GM11168 (cell line): Measurements from ENCODE around the gene TMED8.
"Not testable (repeated sequence)": the region's sequence is repeated elsewhere in the genome, so short reads cannot be mapped to it uniquely, and the experiment has no call there.

Source experiments
- in situ Hi-C: fragments of 300-500 bp; cut with MboI; formaldehyde crosslinking; loops from one replicate; pipeline ENCODE4 v1.12.0; 2022; ENCODE audit warnings: low sequenced_read_pairs; ENCODE audit not compliant: unreplicated experiment

The TMED8 gene

DNA sequence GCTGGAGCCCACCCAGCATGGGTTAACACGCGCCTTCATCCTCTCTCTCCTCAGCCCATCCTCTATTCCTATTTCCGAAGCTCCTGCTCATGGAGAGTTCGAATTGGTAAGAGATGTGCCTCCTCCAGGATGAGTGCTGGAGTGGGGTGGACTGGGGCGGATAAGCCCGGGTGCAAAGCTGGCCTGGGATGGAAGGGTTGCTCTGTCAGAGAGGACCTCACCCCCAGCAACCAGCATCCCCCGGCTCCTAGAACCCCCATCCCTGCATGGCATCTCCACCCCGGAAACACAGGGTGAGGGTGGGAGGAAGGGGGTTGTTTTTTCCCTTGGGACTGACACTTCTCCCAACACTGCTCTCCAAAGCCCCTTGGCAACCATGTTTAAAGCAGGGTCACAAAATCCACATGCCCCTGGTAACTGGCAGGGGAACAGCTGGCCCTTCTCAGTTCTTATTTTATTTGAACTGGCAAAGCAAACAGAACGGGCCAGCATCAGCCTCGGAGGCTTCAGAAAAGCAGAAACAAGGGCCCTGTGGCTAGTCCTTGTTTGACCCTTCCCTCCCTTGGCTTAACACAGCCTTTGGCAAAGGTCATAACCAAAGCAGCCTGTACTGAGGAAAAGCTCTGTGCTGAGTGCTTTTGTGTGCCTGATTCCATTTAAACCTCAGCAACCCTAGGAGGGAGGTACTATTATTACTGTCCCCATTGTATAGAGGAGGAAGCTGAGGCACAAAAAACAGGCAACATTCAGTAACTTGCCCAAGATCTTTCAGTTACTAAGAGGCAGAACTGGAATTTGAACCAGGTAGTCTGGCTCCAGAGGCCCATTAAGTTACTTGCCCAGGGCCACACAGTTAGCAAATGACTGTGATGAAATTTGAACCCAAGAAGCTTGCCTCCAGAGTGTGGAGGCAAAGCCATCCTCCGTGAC, 51.8 kb downstream of the TMED8 start:
- in situ Hi-C loops: no loop called here

DNA sequence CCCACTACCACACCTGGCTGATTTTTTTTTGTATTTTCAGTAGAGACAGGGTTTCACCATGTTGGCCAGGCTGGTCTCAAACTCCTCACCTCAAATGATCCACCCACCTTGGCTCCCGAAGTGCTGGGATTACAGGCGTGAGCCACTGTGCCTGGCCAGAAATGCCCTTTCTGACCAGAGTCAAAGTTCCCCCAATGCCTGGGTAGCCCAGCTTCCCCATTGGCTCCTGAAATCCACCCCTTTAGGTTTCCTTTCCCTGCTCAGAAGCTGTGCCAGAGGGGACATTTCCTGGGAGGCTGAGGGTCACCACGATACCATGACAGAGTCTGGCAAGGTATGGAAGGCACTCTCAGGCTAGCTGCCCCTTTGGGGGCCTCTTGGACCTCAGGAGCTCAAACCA, 52.6 kb downstream of the TMED8 start:
- in situ Hi-C loops: no loop called here

DNA sequence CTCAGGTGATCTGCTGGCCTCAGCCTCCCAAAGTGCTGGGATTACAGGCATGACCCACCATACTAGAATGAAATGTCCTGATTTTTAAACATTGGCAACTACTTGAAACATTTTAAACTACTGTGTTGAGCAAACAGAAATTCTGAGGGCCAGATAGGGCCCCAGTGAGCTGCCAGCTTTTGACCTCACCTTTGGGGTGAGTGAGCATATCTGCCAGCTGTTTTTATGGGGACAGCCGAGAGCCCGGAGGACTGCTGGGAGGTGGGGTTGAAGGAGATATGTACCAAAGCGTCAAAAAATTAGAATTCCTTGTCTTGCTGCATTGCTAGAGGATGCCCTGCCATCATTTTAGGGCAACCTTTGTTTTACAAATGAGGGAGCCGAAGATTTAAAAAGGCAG, 53.3 kb downstream of the TMED8 start:
- in situ Hi-C loops: no loop called here

DNA sequence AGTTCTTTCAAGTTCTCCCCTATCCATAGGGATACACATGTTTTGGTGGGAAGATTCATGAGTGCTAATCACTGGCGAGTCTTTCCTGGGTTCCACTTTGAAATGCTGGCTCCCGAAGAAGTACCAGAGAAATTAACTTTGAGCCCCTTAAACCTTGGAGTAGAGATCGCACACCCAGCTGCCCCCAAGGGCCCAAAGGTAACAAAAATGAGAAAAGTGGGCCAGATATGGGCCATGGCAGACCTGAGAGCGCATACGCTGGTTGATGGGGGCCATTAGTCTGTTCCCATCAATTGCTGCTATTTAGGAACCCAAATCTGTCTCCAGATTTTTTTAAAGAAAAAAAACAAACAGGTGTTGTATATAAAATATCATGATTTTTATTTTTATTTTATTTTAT, 53.9 kb downstream of the TMED8 start:
- in situ Hi-C loops: no loop called here

DNA sequence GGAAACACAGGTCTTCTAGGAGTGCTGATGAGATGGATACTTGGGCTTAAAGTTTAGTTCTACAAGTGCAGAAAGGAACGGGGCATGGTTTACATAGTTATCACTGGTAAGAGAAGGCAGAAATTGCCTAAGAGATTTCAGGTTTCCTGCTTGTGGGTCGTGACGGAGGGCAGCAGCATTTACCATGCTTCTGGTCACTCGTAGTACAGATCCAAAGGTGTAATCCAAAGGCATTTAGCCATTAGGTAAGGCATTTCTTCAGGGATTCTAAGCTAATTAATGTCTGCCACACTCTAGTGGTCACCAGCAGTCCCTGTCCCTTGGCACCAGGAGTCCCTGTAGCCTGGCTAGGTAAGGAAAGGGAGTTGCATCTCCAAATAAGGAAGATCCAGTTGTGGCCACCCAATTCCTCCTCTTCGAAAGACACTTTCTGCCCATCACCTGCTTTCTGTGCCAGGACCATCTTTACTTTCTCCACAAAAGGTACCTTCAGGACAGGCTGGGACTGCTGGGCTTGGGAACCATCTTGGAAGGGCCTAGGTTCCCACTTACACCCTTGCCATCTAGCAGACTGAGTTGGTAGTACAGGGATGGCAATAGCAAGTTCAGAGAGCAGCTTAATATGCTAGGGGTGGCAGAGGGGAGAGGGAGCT, 54.5 kb downstream of the TMED8 start:
- in situ Hi-C loops: no loop called here

DNA sequence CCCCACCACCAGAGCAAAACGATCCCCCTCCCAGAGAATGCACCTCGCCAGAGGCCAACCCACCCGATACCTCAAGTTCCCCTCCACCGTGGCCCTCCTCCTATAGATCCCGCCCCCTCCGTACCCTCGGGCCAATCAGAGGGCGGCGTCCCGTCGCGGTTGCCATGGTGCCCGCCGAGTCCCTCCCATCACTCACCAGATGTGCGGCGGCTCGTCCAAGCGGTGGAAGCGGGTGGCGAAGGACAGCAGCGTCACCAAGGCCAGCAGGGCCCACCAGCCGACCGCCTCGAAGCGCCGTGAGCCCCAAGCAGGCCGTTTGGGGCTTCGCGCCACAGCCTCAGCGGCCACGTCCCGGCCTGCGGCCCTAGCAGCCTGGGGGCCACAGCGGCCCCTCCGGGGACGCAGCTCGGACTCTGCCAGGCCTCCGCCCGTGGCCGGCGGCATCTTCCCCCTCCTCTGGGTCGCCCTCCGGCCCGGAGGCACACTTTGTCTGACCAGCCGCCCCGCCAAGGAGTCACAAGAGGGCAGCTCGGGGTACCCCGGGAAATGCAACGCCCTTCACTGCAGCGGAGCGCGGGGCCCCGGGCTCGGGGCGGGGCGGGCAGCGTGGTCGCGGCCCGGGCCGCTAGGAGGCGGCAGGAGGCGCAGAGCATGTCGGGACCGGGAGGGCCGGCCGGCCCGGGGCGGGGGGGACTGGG, 56.5 kb downstream of the TMED8 start, which contains the start of gene POMT2:
POMT2 (minus strand) TSS at position 646 of the 698 bp plus-strand sequence; CDS start at position 444, 202 bp downstream.
- in situ Hi-C loops: no loop called here

DNA sequence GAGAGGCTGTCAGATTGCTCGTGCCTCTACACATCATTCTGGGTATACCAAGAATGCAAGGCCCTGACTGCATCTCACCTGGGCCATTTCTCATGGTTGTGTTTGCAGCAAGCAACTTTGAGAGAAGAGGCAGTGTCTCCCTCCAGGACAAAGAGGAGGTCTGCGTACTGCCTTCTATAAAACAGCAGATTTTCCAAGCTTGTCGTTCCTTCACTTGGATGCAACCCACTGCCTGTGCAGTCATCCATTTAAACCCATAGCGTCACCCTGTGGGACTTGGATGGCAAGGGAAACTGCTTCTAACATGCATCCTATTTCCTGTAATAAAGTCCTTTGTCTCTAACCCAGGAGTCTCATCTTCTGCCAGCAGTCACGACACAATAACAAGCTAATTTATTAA, 57.5 kb downstream of the TMED8 start:
- in situ Hi-C loops: no loop called here

DNA sequence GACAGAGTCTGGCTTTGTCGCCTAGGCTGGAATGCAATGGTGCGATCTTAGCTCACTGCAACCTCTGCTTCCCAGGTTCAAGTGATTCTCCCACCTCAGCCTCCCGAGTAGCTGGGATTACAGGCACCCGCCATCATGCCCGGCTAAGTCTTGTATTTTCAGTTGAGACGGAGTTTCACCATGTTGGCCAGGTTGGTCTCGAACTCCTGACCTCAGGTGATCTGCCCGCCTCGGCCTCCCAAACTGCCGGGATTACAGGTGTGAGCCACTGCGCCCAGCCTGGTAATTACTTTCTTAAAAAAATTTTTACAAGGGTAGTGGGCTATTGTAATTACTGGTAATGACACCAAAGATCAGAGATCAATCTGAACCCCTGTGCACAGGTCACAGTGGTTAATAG, 58.1 kb downstream of the TMED8 start:
- in situ Hi-C loops: not testable (repeated sequence)

DNA sequence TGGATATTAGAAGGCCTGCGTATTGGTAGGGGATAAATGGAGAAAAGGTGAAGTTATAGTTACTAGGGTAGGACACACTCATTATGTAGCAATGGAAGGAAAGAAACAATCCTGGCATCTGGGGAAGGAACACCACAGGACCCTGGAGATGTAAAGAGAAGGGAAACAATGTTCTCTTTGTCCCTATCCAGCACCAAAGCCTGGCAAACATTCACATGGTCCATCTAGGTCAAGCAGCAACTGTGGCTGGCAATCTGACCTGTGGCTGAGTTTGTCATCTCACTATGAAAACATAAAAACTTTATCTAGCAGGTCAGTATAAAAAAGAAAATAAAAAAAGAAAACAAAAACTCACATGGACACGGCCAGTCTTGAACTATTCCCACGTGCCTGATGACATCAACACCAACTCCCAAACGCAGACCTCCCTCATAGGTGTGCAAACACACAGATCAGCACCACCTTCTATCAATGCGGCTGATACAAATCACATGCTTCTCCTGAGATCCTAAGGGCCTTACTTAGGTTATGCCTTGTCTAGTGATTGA, 58.8 kb downstream of the TMED8 start:
- in situ Hi-C loops: no loop called here

DNA sequence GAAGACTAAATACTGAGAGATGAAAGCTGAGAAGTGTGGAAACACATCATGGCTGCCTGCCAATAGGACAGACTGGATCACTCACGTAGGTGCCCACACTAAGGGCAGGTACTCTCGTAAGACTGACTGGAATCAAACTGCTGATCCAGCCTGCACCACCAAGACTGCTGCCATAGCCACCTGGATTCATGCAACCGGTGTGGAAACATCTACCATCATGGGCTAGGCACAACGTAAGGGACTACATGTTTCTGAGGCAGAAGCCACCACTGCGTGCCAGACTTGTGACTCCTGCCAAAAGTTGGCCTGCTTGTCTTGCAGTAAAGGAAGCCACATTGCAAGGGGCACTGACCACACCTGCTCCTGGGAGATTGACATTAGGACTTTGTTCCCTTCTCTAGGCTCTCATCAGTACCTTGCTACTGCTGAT, 60.0 kb downstream of the TMED8 start:
- in situ Hi-C loops: no loop called here

DNA sequence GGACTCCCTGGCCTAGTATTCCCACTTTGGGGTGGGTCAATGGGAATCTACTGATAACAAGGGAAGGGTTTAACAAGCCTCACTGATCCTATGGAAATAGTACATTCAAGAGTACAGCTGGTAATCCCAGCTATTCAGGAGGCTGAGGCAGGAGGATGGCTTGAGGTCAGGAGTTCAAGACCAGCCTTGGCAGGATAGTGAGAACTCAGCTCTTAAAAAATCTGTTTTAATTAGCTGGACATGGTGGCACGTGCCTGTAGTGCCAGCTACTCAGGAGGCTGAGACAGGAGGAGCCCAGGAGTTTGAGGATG, 60.7 kb downstream of the TMED8 start:
- in situ Hi-C loops: no loop called here

DNA sequence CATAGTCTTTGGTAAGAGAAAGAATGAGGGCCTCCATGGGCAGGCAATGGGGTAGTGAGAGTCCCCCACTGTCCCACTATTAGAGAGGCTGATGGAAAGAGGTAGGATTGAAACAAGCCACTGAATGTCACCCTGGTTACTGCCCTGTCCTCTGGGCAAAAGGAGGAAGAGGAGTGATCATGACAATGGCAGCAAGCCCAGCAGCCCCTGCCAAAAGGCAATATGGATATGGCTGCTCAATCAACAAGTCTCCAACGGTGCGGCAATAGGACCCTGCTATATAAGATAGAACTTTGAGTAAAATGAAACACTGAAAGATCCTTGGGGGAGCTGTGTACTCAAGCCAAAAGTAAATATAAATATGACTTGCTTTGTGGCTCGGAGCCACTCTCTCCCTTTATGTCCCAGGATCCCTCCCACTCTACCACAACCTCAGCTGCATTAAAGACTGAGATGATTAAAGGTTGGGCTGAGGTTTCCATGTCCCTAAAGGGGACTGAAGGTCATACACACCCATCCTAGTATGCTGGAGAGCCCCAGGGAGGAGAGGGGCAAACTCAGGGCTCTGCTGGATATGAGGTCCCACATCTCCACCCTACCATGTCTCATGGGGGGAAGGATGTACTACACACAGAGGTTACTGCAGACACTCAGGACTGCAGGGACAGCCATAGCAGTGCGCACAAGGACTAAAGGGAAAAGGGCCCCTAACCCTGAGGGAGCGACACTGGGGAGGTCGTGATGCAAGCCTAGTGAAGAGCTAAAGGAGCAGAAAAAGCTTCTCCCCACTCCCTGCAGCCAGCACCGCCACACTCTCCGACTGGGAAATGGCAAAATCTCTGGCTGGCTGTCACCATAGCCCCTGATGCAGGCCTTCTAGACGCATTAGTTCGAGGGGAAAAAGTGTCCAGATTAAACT, 62.1 kb downstream of the TMED8 start:
- in situ Hi-C loops: no loop called here

DNA sequence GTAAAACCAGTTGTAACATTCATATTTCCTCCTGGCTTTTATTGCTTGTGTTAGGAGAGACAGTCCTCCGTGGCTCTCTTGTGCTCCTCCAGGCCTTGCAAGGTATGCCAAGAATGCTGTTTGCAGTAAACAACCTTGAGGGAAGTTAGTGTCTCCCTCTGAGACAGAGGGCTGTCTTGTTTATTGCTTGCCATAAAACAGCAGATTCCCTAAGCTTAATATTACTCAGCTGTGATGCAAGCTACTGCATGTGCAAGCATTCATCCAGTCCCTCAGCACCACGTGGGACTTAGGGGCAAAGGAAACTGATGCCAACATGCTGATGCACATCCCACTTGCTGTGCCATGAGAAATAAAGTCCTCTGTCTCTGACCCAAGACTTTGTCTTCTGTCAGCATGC, 62.9 kb downstream of the TMED8 start:
- in situ Hi-C loops: no loop called here

DNA sequence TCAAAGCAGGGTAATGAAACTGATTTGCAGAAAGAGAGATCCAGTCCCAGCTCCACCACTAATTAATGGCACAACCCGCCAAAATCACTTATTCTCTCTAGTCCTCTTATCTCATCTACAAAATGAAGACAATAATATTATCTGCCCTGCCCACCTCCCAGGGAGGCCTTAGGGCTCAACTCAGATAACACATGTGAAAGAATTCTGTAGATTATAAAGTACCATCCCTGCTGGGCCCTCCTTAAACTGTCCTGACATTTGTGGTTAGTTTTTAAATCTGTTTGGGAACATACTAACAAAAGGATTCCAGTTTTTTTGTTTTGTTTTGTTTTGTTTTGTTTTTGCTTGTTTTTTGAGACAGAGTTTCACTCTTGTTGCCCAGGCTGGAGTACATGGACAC, 63.5 kb downstream of the TMED8 start:
- in situ Hi-C loops: no loop called here

DNA sequence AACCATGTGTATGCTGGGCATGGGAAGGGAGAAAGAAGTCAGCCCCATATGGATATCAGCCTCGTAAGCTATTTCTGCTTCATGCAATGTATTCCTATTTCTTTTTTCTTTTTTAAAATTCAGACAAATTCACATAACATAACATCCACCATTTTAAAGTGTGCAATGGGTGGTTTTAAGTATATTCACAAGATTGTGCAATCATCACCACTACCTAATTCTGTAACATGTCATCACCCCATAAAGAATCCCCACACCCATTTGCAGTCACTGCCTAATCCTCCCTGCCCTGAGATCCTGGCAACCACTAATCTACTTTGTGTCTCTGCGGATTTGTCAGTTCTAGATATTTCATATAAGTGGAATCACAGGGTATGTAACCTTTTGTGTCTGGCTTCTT, 65.7 kb downstream of the TMED8 start:
- in situ Hi-C loops: no loop called here

DNA sequence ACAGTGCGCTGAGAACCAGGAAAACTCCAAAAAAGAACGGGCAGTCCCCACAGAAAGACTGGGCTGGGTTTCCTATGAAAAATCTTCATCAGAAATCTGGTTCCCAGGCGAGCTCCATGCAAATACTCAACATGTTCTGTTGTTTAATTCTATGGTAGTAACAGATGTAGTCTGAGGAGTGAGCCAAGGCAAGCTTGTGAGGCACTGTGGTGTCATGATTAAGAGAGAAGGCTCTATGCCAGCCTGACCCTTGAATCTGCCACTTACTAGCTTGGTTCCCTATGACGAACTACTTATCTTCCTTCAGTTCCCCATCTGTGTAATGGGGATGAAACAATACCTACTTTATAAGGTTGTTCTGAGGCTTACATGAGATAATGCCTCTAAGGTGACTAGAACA, 66.9 kb downstream of the TMED8 start:
- in situ Hi-C loops: no loop called here

DNA sequence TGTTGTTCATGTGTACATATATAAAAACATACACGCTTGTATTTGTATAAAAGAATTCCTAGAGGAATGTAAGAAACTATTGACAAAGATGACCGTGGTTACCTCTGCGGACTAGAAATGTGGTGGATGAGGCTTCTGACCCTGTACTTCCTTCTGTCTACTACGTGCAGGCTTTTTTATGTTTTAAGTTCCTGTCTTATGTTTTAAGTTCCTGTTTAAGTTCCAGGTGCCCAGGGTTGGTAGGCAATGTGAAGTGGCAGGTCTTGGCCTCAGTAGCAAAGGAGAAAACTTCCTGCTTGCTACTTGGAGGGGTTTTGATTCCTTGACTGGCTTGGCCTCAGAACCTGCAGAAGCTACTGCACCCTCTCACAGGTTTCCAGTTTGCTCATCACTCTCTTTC, 67.8 kb downstream of the TMED8 start:
- in situ Hi-C loops: no loop called here

DNA sequence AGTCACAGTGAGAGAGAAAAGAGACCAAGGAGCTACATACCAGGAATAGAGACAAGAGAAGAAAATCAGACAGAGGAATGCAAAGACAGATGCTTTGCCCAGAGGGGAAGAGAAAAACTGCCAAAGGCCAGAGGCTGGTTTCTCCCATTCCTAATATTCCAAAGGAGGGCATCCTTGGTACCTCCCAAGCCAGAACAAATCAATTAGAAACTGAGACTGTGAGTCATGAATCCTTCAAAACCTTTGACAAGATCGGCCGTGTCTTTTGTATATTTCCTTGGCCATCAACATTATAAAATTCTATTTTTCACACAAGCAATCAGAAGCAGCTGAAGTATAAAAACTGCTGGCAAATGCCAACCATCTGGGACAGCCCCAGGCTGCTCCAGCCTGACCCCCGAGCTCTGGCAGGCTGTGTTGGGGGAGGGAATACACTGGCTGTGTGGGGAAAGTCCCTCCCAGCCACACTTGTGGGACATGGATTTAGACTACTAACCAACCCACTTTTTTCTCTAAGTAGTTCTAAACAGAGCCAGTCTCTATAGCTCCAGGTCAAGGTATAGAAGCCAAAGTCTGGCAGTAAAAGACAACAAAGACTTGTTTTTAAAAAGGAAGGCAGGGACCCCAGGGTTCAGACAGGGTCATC, 69.9 kb downstream of the TMED8 start:
- in situ Hi-C loops: no loop called here

DNA sequence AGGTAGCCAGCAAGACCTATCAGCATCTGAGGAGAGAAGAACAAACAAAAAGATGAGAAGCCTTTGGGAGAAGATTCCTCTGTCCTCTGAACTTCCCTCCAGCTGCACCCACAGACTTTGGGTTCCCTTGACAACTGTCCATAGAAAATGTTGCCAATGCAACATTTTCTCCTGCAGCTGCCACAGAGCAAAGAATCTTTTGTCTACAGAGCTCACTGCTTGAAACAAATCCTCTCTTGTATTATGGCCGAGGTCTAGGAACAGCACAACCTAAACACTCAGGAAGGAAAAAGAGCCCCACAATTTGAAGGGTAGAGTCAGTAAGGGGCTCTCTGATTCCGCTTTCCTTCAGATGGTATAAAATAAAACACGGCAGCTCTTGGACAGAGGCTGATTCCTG, 70.5 kb downstream of the TMED8 start:
- in situ Hi-C loops: no loop called here
